HTR-8/SVneo (cell line): ENCODE data around the gene C1orf210.

Experiments
- DNase-seq: peaks from one replicate; pipeline ENCODE4 v3.0.0; 2011; ENCODE audit warnings: low spot score, mixed read lengths; ENCODE audit not compliant: insufficient read length
- FAIRE-seq: peaks from 2 replicates; lab custom pipeline; 2011; peaks lifted over from hg19 to GRCh38; lab: Jason Lieb, UNC

C1orf210 gene

GRCh38 chr1:43298055-43298454, 12.7 kb upstream of the C1orf210 start:
- DNase-seq = no peak
- FAIRE-seq = no peak

GRCh38 chr1:43296207-43296606, 10.8 kb upstream of the C1orf210 start:
- DNase-seq (no peak), FAIRE-seq (no peak)

GRCh38 chr1:43294761-43295160, 9.4 kb upstream of the C1orf210 start:
- DNase-seq = no peak
- no peak for FAIRE-seq

- DNase-seq = peak; percentile 35
- no peak for FAIRE-seq
These were observed 8.7 kb upstream of the C1orf210 start for GRCh38 chr1:43293896-43294760.

GRCh38 chr1:43293176-43293575, 7.8 kb upstream of the C1orf210 start:
- DNase-seq (no peak), FAIRE-seq (no peak)

GRCh38 chr1:43292679-43293078, 7.3 kb upstream of the C1orf210 start:
- DNase-seq (no peak), FAIRE-seq (no peak)

GRCh38 chr1:43292216-43292615, 6.8 kb upstream of the C1orf210 start:
- FAIRE-seq (no peak), DNase-seq (no peak)

GRCh38 chr1:43288785-43289706, 3.7 kb upstream of the C1orf210 start:
- no peak for DNase-seq
- FAIRE-seq = no peak

GRCh38 chr1:43288058-43288784, 2.8 kb upstream of the C1orf210 start:
- no peak for FAIRE-seq
- no peak for DNase-seq

GRCh38 chr1:43286533-43286932, 1.2 kb upstream of the C1orf210 start:
- DNase-seq (no peak), FAIRE-seq (no peak)

- FAIRE-seq (no peak), DNase-seq (no peak)
These were observed 734 bp upstream of the C1orf210 start for GRCh38 chr1:43286115-43286514.

- DNase-seq (no peak), FAIRE-seq (no peak)
These were observed 753 bp downstream of the C1orf210 start for GRCh38 chr1:43284546-43285110.

- no peak for FAIRE-seq
- no peak for DNase-seq
These were observed 1.3 kb downstream of the C1orf210 start for GRCh38 chr1:43284065-43284464.

GRCh38 chr1:43282220-43283195, 2.9 kb downstream of the C1orf210 start:
- DNase-seq = no peak
- FAIRE-seq = no peak

- DNase-seq (no peak), FAIRE-seq (no peak)
These were observed 4.7 kb downstream of the C1orf210 start for GRCh38 chr1:43280692-43281091.

- DNase-seq (no peak), FAIRE-seq (no peak)
These were observed 5.7 kb downstream of the C1orf210 start for GRCh38 chr1:43279666-43280065.

- FAIRE-seq (no peak), DNase-seq (no peak)
These were observed 6.2 kb downstream of the C1orf210 start for GRCh38 chr1:43279161-43279560.

GRCh38 chr1:43277116-43277876, 8.1 kb downstream of the C1orf210 start:
- no peak for FAIRE-seq
- DNase-seq = no peak
